ENCODE results near the gene ZFP36. TPM values are rescaled to one million over a fixed set of nuclear protein-coding genes. Genes with fewer than 3 reads are reported as not detected.

Gene ZFP36
- total and polyA plus RNA-seq, 2 of the 8 experiments (the other 6 are each of a cell fraction or from before 2014, with no cell fraction given), result 4.0 to 10.9 TPM

DNA sequence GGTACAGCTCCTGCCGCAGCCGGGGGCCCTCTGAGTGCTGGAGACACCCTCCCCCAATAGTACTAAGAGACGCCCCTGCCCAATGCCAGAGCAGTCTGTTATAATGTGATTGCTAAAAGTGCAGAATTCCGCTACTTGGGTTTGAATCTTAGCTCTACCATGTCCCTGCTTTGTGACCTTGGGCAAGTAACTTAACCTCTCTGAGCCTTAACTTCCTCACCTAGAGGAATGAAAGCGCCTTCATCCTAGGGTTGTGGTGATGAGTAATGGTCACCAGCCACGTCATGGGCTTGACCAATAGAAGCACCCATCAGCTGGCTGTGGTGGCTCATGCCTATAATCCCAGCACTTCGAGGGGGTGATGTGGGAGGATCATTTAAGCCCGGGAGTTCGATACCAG is 12.4 kb downstream of the ZFP36 start:
- H3K14ac ChIP-seq (ENCODE audit: insufficient read length), result no peak overlapping the region
- H2AFZ ChIP-seq (ENCODE audit: low read length), result no peak overlapping the region
- no peaks in the 10 kb centered on the region for H3K9me3 ChIP-seq (ENCODE audit: insufficient read depth in 2 of 2, low read depth in 1 of 2, low read length in 1 of 2)
- no peak for TF ChIP-seq CTBP2 (IDR thresholded peaks at IDR 0.05; ENCODE audit: borderline replicate concordance, insufficient read depth, insufficient read length, low read length)
- no peak for TF ChIP-seq BRCA1 (IDR thresholded peaks at IDR 0.05; ENCODE audit: low read depth, low read length)
- no peak for TF ChIP-seq ZNF274 (IDR thresholded peaks at IDR 0.05; ENCODE audit: borderline replicate concordance, extremely low read depth, low read length)
- no peak for TF ChIP-seq POLR2A (IDR thresholded peaks at IDR 0.05; ENCODE audit: control extremely low read depth in 1 of 2, low read depth in 2 of 2, low read length in 2 of 2)
- no peak for TF ChIP-seq HDAC2 (IDR thresholded peaks at IDR 0.05; ENCODE audit: borderline replicate concordance in 1 of 2, low read depth in 2 of 2, low read length in 2 of 2)
- no peak for TF ChIP-seq CHD2 (IDR thresholded peaks at IDR 0.05; ENCODE audit: low read length)
- peaks cover 3% of the 10 kb centered on the region for H3K23me2 ChIP-seq (ENCODE audit: low read depth, low read length)
- WGBS, 2 experiments (ENCODE audit: extremely low coverage in 1 of 2, insufficient coverage in 1 of 2, insufficient read length in 1 of 2, insufficient replicate concordance in 2 of 2, low coverage in 1 of 2, low lambda C conversion rate in 2 of 2, missing lambda C conversion rate in 1 of 2), result 85% methylated on average over 9 of the region's 9 CpGs; no CpG with 5 or more reads in 1 of the 2 experiments
- FAIRE-seq, result no peak
- H3K4me3 ChIP-seq (ENCODE audit: extremely low read depth in 1 of 4, insufficient read depth in 2 of 4, low read depth in 3 of 4, low read length in 4 of 4), result no peak overlapping the region
- H4K20me1 ChIP-seq (replicated peaks in 1 of 2; ENCODE audit: control insufficient read depth in 1 of 2, insufficient read depth in 2 of 2, low read length in 2 of 2), result peaks cover 7 to 23% of the 10 kb centered on the region in 2 experiments
- H2BK5ac ChIP-seq (ENCODE audit: low read depth, low read length), result no peak overlapping the region
- H3K36me3 ChIP-seq (ENCODE audit: control insufficient read depth in 2 of 4, insufficient read depth in 4 of 4, low read length in 3 of 4), result peaks cover 13 to 43% (median 31%) of the 10 kb centered on the region in 4 experiments
- peaks cover 6 to 16% of the 10 kb centered on the region in 2 experiments; a peak in 3 of 4 replicates for H3K79me2 ChIP-seq (ENCODE audit: control insufficient read depth in 1 of 2, insufficient read depth in 2 of 2, low read length in 2 of 2)
- H3K4ac ChIP-seq (replicated peaks; ENCODE audit: insufficient read length, low read depth, low read length), result no peak overlapping the region
- no peak overlapping the region for H2BK15ac ChIP-seq (ENCODE audit: low read length)
- H2BK20ac ChIP-seq (ENCODE audit: low read length), result no peak overlapping the region
- no peak overlapping the region for H4K5ac ChIP-seq (ENCODE audit: insufficient read length, low read depth, low read length)
- no peak overlapping the region for H3K9ac ChIP-seq (replicated peaks in 1 of 4; ENCODE audit: extremely low read depth in 1 of 4, low read depth in 3 of 4, low read length in 3 of 4)
- no peaks in the 10 kb centered on the region; the same call in 1 of the 2 replicates for H3K79me1 ChIP-seq (ENCODE audit: low read depth, low read length)
- DNase-seq (ENCODE audit: low read depth in 1 of 2, low spot score in 2 of 2), result no peak
- H3K18ac ChIP-seq (ENCODE audit: extremely low read depth, low read length), result no peak overlapping the region
- no peak overlapping the region for H3K4me2 ChIP-seq (ENCODE audit: insufficient read depth in 1 of 2, low read depth in 2 of 2, low read length in 2 of 2)
- no peak overlapping the region for H3K23ac ChIP-seq (ENCODE audit: insufficient read length)
- H3K56ac ChIP-seq (replicated peaks; ENCODE audit: insufficient read length, low read depth, low read length), result no peak overlapping the region
- POLR2A ChIA-PET (ENCODE audit: partially characterized antibody), result interaction anchor here (0.8 to 25.7 kb wide), 3 partner anchors 10 to 27 kb away, joined by 4 to 1154 read pairs (median 5); partner anchors contain the start of genes RPS16 and SUPT5H
- no peak overlapping the region for H2BK12ac ChIP-seq (ENCODE audit: low read depth, low read length)
- H2BK120ac ChIP-seq (replicated peaks; ENCODE audit: low read depth, low read length), result no peak overlapping the region
- no peak overlapping the region for H3K27ac ChIP-seq (ENCODE audit: low read depth, low read length)
- H4K8ac ChIP-seq (ENCODE audit: extremely low read depth, insufficient read depth, low read length), result no peak overlapping the region
- no peak overlapping the region for H4K91ac ChIP-seq (replicated peaks; ENCODE audit: insufficient read length, low read length)
- peaks cover 0 to 12% (median 5%) of the 10 kb centered on the region in 4 experiments; a peak in 5 of 7 replicates for H3K4me1 ChIP-seq (replicated peaks in 1 of 4; ENCODE audit: control insufficient read depth in 3 of 4, insufficient read depth in 4 of 4, low read length in 3 of 4)
- CTCF ChIA-PET (ENCODE audit: partially characterized antibody), result interaction anchor here (0.6 to 3.9 kb wide), 6 partner anchors 9 to 442 kb away, joined by 3 to 16 read pairs (median 4); partner anchors contain the start of gene RPS16
- no peaks in the 10 kb centered on the region for H3K27me3 ChIP-seq (replicated peaks in 1 of 4; ENCODE audit: control insufficient read depth in 3 of 4, extremely low read depth in 1 of 4, insufficient read depth in 3 of 4, low read length in 3 of 4)
- no peak overlapping the region for H2AK5ac ChIP-seq (ENCODE audit: low read depth, low read length)

All from H1 (cell line).